Pancreas (tissue), 10 donors: ENCODE measurements around the gene TBC1D5. TPM values are rescaled to one million over a fixed set of nuclear protein-coding genes. Genes with fewer than 3 reads are reported as not detected.

Source experiments
- ATAC-seq, 4 donors: fragments of 200-7000 bp; cut with Tn5 transposase; one replicate each; pipeline versions ENCODE4 v1.8.0 to v1.9.1; 2020; ENCODE audit warnings: mild to moderate bottlenecking in 4 of 4, moderate library complexity in 4 of 4
- DNase-seq, 6 donors: peaks; one replicate each; pipeline ENCODE4 v3.0.0-alpha.2; 2020
- FAIRE-seq: peaks from 2 replicates; lab custom pipeline; 2012; peaks lifted over from hg19 to GRCh38; lab: Jason Lieb, UNC
- H3K27ac ChIP-seq, 4 donors: fragments of 200-600 bp; sonication (generic); 1 replicate in 3 of 4; 2 replicates in 1 of 4; pipeline versions ENCODE4 v1.5.0 to v1.8.0; 2020
- H3K27me3 ChIP-seq, 4 donors: fragments of 200-600 bp; one replicate each; pipeline ENCODE4 v1.8.0; 2021
- H3K36me3 ChIP-seq, 3 donors: fragments of 200-600 bp; sonication (generic) in 1 of 3; one replicate each; pipeline versions ENCODE4 v1.5.0 to v1.8.0; 2020 to 2021
- H3K4me1 ChIP-seq, 3 donors: fragments of 200-600 bp; one replicate each; pipeline ENCODE4 v1.8.0; 2021
- H3K4me3 ChIP-seq, 4 donors: fragments of 200-600 bp; sonication (generic) in 2 of 4; one replicate each; pipeline versions ENCODE4 v1.5.0 to v1.8.0; 2020 to 2021
- H3K9me3 ChIP-seq, 4 donors: fragments of 200-600 bp; one replicate each; pipeline ENCODE4 v1.8.0; 2021
- WGBS, 2 donors: extraction: QIAGEN DNeasy Blood & Tissue Kit; methylation state at CpG; one replicate each; pipeline ENCODE4 v1.1.7; 2013; 5-methylcytosine and 5-hydroxymethylcytosine counted together
- intact Hi-C, 3 donors: fragments of 100-400 bp; cut with DNase I; formaldehyde crosslinking; loops; one replicate each; pipeline versions ENCODE4 v1.11.1 to v1.14.2; 2022
- polyA plus RNA-seq, 2 donors: library from polyadenylated mRNA; stranded (reverse); fragments of 200-250 nt; gene quantifications; one replicate each; pipeline ENCODE4 v1.2.3, GENCODE V29; 2013
- total RNA-seq, 6 donors: library from RNA; stranded (reverse); fragmentation: NEBNext Ultra II Directional in 4 of 6; extraction: Animal tissue kit (Norgen Biotek cat#: 25700) in 4 of 6; gene quantifications; one replicate each; pipeline versions ENCODE4 v1.2.1 to v1.2.4, GENCODE V29; 2021 to 2023
- TF ChIP-seq, protein P1 (sequence below), 4 donors: fragments of 200-600 bp; sonication (generic) in 3 of 4; IDR thresholded peaks; one replicate each; pipeline versions ENCODE4 v1.5.0 to v1.8.0; 2021; ENCODE audit warnings: antibody characterized with exemption in 4 of 4
- donor health status: healthy with polysubstance abuse.
- donor health status: DM: no; HTN: no; CAD: no; lungs with moderate emphysema.
- donor health status: DM: no; HTN: no; CAD: no.
- donor health status: control.
- donor health status: control.
- donor health status: Bipolar disorder and iron deficiency.
- donor health status: DM: yes; HTN: yes; CAD: no.
- donor health status: DM: no; HTN: no; CAD: no.
- donor health status: DM: no; HTN: no; CAD: no.
- donor health status: DM: yes; HTN: yes; CAD: no.

The TBC1D5 gene
- total and polyA plus RNA-seq, 8 donors: 6.5 to 39.2 (median 19.9) TPM

DNA sequence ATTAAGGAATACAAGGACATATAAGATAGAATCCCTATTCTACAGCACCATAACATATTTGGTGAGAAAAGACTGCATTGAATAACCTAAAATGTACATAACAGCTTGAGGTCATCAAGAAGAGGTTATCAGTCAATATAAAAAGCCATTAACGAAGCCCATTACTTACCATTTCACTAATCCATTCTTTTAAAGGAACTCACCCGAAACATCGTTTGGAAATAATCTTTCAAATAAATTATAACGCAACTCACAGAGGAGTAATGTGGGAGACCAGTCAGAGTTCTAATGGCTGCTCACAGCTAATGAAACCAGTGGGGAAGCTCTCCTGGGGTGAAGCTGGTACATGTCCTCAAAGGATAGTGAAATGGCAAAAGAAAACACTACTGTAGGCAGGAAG, 188.4 kb downstream of the TBC1D5 start:
- H3K4me3 ChIP-seq: no peak overlapping the region
- no peaks in the 10 kb centered on the region for H3K36me3 ChIP-seq
- DNase-seq: no peak
- no peak for FAIRE-seq
- no peaks in the 10 kb centered on the region for H3K27me3 ChIP-seq
- intact Hi-C loops: no loop called here
- no peak overlapping the region for H3K27ac ChIP-seq
- no peak for ATAC-seq
- WGBS, 2 donors: 89 to 94% methylated on average over 4 of the region's 4 CpGs
- TF ChIP-seq, protein P1, sequence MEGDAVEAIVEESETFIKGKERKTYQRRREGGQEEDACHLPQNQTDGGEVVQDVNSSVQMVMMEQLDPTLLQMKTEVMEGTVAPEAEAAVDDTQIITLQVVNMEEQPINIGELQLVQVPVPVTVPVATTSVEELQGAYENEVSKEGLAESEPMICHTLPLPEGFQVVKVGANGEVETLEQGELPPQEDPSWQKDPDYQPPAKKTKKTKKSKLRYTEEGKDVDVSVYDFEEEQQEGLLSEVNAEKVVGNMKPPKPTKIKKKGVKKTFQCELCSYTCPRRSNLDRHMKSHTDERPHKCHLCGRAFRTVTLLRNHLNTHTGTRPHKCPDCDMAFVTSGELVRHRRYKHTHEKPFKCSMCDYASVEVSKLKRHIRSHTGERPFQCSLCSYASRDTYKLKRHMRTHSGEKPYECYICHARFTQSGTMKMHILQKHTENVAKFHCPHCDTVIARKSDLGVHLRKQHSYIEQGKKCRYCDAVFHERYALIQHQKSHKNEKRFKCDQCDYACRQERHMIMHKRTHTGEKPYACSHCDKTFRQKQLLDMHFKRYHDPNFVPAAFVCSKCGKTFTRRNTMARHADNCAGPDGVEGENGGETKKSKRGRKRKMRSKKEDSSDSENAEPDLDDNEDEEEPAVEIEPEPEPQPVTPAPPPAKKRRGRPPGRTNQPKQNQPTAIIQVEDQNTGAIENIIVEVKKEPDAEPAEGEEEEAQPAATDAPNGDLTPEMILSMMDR (IDR thresholded peaks at IDR 0.05): no peak
- H3K4me1 ChIP-seq: peaks cover 0 to 9% (median 7%) of the 10 kb centered on the region in 3 donors
- no peaks in the 10 kb centered on the region for H3K9me3 ChIP-seq

DNA sequence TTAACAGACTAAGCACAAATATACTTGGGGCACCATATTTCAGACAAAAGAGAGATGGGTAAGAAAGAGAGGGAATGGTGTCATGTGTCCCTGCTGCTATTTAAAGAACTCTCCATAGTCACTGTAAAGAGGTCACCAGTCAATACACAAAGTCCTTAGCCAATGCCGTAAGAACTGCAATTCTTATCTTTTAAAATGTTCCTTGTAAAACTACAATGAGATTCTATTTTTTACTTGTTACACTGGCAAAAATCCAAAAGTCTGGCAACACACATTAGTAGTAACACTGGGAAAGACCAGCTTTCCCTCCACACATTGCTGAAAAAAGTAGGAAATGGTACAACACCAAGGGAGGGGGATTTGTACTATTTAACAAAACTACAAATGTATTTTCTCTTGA, 189.4 kb downstream of the TBC1D5 start:
- FAIRE-seq (no peak), DNase-seq (no peak), ATAC-seq (peak in 3 of 4 donors; percentile 46 to 62 (median 60))
- H3K27me3 ChIP-seq: no peaks in the 10 kb centered on the region
- H3K4me3 ChIP-seq: no peak overlapping the region
- H3K27ac ChIP-seq: no peak overlapping the region
- H3K4me1 ChIP-seq: peaks cover 0 to 9% (median 7%) of the 10 kb centered on the region in 3 donors
- intact Hi-C loops: no loop called here
- H3K9me3 ChIP-seq: no peaks in the 10 kb centered on the region
- H3K36me3 ChIP-seq: no peaks in the 10 kb centered on the region
- 5 to 12% methylated on average over 1 of the region's 1 CpG for WGBS, 2 donors
- TF ChIP-seq, protein P1 (IDR thresholded peaks at IDR 0.05): no peak

DNA sequence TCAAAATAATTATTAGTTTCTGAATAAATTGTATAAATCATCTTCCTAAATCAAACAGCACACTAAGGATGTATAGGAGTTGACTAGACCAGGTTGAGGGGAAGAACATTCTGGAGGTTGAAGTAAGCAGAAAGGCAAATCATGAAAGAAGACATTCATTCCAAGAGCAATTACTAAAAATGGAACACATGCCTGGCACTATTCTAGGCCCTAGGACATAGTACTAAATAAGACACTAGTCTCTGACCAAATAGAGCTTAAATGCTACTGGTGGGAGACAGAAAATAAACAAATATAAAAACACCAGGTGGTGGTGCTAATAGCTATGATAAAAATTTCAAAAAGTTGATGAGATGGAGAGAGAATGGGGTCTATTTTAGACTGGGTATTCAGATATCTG, 190.1 kb downstream of the TBC1D5 start:
- Histone ChIP-seq H3K4me1 (peaks cover 0 to 9% (median 7%) of the 10 kb centered on the region in 3 donors), H3K9me3 (no peaks in the 10 kb centered on the region), H3K36me3 (no peaks in the 10 kb centered on the region), H3K27me3 (no peaks in the 10 kb centered on the region), H3K27ac (no peak overlapping the region), H3K4me3 (no peak overlapping the region)
- ATAC-seq (no peak), FAIRE-seq (no peak), DNase-seq (no peak)
- TF ChIP-seq, protein P1 (IDR thresholded peaks at IDR 0.05): no peak
- intact Hi-C loops: no loop called here

DNA sequence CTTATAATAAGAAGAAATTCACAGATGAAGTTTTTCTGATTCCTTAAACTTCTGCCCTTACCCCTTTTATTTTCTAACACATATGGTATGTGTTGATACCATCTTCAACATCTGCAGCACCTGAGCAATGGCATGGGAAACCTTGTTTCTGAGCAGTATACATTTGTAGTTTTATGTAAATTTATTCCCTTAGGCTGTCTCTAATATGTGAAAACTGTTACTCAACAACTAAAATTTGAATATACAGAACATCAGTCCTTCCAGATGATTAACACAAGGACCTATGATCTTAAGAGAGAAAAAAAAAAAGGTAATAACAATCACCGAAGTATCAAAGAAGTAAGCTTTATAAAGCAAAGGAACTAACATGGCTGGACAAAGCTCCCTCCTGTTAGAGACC, 190.5 kb downstream of the TBC1D5 start:
- intact Hi-C loops: no loop called here
- H3K4me1 ChIP-seq: peaks cover 0 to 9% (median 7%) of the 10 kb centered on the region in 3 donors
- ATAC-seq: no peak

DNA sequence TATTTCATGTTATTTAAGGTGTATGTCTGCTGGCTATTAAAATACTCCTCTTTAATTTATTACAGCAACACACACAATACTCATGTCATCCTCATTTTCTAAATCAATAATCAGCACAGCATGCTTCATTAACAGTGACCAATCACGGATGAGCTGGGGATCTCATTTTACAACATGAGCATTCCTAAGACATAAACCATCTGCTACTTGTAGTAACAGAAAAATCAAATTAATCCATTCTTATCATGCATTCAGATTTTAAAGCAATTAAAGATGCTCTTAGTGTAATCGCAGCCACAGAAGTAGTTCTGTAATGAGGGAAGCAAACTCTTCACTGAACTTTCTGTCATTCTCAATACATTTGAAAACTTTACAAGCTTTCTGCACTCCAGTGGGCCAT, 191.1 kb downstream of the TBC1D5 start:
- Histone ChIP-seq H3K36me3 (no peaks in the 10 kb centered on the region), H3K4me1 (peaks cover 0 to 9% (median 7%) of the 10 kb centered on the region in 3 donors), H3K9me3 (no peaks in the 10 kb centered on the region), H3K27me3 (no peaks in the 10 kb centered on the region), H3K27ac (no peak overlapping the region), H3K4me3 (no peak overlapping the region)
- FAIRE-seq: no peak
- WGBS, 2 donors: 83 to 90% methylated on average over 2 of the region's 2 CpGs
- TF ChIP-seq, protein P1 (IDR thresholded peaks at IDR 0.05): no peak
- no peak for ATAC-seq
- no peak for DNase-seq
- intact Hi-C loops: no loop called here

More for the DNA sequence above, 190.5 kb downstream of the TBC1D5 start:
- no peaks in the 10 kb centered on the region for H3K9me3 ChIP-seq
- H3K27me3 ChIP-seq: no peaks in the 10 kb centered on the region
- no peaks in the 10 kb centered on the region for H3K36me3 ChIP-seq
- H3K27ac ChIP-seq: no peak overlapping the region
- WGBS, 2 donors: 96 to 100% methylated on average over 1 of the region's 1 CpG
- DNase-seq: no peak
- TF ChIP-seq, protein P1 (IDR thresholded peaks at IDR 0.05): no peak
- H3K4me3 ChIP-seq: no peak overlapping the region
- FAIRE-seq: no peak
